Choroid plexus epithelial cell (primary cell): ENCODE results near the gene SPARC.

ENCODE experiments used
- DNase-seq: peaks from one replicate; pipeline ENCODE4 v3.0.0-alpha.2; 2010; ENCODE audit warnings: low read depth
- H3K4me3 ChIP-seq: 2 replicates; pipeline ENCODE4 v1.5.1; 2011; ENCODE audit warnings: low read depth, mild to moderate bottlenecking, control low read depth, low read length, moderate library complexity
- TF ChIP-seq, protein P1 (sequence below): conservative IDR thresholded peaks from 2 replicates; pipeline ENCODE4 v1.5.1; 2011; ENCODE audit warnings: low read depth, mild to moderate bottlenecking, control low read depth, inconsistent platforms, low read length, moderate library complexity

The SPARC gene

DNA sequence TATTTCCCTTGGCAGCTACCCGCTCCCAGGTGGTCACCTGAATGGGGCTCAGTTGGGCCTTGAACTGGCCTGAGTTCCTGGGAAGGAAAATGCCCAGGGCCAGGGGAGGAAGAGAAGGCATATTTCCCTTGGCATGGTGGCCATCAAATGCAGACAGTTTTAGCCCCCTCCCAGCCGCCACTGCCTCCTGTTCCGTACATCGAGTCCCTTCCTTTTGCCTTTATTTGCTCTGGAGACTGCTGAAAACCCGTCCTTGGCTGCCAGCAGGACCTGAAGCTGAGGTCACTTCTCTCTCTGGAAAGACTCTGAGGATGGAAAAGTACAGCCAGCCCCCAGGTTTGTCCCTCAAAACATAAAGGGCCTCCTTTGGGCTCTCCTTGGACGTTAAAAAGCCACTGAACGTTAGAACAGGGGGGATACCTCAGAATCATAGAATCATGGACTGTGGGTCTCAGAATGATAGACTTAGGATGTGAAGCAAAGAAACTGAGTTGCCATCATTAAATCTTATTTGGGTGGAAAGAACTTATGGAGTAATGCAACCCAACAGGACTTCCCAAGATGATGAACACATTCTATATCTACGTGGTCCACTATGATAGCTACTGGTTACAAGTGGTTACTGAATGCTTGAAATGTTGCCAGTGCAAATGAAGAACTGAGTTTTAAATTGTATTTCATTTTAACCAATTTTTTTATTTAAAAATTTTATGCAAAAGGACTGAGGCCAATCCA, 7.1 kb downstream of the SPARC start:
- DNase-seq = peak; percentile 39
- TF ChIP-seq, protein P1, sequence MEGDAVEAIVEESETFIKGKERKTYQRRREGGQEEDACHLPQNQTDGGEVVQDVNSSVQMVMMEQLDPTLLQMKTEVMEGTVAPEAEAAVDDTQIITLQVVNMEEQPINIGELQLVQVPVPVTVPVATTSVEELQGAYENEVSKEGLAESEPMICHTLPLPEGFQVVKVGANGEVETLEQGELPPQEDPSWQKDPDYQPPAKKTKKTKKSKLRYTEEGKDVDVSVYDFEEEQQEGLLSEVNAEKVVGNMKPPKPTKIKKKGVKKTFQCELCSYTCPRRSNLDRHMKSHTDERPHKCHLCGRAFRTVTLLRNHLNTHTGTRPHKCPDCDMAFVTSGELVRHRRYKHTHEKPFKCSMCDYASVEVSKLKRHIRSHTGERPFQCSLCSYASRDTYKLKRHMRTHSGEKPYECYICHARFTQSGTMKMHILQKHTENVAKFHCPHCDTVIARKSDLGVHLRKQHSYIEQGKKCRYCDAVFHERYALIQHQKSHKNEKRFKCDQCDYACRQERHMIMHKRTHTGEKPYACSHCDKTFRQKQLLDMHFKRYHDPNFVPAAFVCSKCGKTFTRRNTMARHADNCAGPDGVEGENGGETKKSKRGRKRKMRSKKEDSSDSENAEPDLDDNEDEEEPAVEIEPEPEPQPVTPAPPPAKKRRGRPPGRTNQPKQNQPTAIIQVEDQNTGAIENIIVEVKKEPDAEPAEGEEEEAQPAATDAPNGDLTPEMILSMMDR = no peak
- no peak overlapping the region for H3K4me3 ChIP-seq

DNA sequence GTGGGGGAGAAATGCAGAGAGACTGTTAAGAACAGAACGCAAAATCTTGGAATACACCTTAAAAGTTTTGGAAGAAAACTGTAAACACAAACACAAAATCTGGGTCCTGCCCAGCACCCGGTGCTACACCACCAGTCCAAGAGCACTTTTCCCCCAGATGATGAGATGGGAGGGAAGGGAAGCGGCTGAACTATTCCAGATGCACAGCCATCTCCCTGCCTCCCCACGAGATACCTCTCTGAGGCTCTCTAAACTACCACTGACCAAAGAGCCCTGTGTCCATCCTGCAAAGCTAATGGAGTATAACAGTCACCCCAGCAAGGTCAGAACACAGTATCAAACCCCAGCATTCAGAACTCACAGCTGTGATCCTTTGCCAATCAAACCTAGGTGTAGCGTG, 8.0 kb downstream of the SPARC start:
- TF ChIP-seq, protein P1 = no peak

DNA sequence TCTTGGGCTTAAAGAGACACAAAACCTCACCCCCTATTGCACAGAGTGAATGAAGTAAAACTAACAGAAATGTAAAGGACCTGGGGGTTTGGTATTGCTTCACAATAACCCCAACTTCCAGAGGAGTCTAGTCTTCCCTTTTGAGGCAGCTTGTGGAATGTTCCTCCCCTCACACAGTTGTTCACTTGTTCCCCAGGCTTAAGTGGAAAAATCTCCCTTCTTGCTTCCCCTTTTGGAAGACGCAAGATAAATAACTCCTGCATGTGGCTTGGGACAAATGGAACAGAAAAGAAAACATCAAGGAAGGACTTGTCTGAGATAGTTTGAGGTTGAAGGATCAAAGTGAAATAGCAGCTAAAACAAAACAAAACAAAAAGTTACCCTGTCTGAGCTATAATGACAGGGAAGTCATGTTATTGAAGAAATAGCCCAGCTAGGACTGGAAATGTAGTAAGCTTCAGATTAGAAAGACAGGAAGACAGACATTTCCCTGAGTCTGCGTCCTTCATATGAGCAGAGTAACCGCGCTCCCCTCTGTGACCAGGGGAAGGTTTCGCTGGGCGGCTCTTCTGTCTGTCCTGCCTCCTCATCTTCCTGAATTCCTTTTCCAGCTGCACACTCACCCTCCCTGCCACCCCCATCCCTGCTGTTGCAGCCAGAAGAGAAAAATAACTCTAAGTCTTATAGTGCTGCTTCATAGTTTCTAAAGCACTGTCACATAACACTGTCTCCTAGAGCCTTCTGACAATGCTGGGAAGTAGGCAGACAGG, 8.8 kb downstream of the SPARC start:
- peak overlapping the region; percentile 5 for H3K4me3 ChIP-seq
- peak; percentile 70 for DNase-seq
- TF ChIP-seq, protein P1 = no peak

More for the DNA sequence above, 8.0 kb downstream of the SPARC start:
- DNase-seq = peak; percentile 21
- H3K4me3 ChIP-seq = peak overlapping the region; percentile 5

DNA sequence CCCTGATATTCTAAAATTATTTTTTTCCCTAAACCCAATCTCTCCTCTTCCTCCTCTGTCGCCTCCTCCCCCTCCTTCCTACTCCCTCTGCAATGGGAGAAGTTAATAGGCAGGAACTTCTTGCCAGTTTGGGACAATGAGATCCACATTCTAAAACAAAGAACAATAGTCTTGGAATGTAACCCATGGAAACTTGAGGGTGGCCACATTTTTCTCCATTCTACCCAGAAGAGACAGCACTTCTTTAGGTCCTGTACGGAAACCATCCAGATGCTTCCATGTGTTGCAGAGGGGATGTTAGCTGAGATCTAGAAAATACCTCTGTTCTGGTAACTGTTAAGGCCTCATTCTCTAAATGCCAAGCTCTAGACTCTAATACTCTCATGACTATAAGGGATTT, 10.0 kb downstream of the SPARC start:
- TF ChIP-seq, protein P1 = no peak
- H3K4me3 ChIP-seq = no peak overlapping the region
- peak; percentile 38 for DNase-seq

DNA sequence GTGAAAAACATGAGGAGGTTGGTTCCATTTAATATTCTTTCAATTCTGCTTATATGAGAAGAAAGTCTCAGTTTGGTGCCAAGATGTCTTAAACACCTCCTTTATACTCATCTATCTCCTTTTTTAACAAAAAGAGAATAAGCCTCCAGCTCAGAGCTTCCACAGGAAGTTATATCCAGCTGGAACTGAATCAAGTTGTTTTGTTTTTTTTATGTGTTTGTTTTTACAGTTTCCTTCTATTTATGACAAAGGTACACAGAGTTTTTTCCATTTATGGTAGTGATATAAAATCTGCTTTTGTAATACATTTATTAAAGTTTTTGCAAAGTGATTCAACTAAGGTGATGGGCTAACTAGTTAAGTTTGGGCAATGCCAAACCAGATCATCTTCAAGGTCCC, 10.4 kb downstream of the SPARC start:
- DNase-seq = peak; percentile 18
- TF ChIP-seq, protein P1 = no peak
- H3K4me3 ChIP-seq = no peak overlapping the region

DNA sequence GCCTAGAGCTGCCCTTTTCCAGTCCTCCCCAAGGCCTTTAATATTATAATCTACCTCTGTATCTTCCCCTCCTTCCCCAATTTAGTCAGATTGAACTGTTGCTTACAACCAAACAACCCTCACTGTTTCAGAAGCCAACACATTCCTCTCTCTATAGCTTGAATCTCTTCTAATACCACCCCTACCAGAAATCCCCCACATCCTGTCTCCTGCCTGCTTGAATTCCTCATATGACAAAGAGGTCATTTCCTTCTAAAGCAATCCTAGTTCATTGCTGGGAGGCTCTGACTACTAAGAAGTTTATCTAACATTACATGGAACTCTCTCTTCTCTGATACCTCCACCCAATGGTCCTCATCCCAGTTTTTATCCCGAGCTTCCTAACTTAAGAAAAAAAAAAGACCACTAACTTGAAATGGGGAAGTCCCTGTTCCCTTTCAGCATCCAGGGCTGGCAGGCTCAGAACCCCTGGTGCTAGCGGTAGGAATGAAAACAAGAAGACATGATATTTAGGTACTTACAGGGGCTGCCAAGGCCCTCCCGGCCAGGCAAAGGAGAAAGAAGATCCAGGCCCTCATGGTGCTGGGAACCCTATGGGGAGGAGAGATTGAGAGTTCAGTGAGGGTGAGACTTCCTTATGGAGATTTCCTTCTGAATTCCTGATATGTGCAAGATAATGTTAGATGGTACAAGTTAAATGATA, 11.0 kb downstream of the SPARC start:
- DNase-seq = peak; percentile 84
- TF ChIP-seq, protein P1 = peak; percentile 15
- H3K4me3 ChIP-seq = peak overlapping the region; percentile 11
